Osteoblast (primary cell): ENCODE measurements around the gene ZNF740. TPM values are rescaled to one million over a fixed set of nuclear protein-coding genes. Genes with fewer than 3 reads are reported as not detected.

Experiments
- DNase-seq: peaks from one replicate; pipeline ENCODE4 v3.0.0; 2011; ENCODE audit warnings: low spot score, mixed read lengths; ENCODE audit not compliant: insufficient read length; ENCODE audit errors: missing footprints
- H2AFZ ChIP-seq: 2 replicates; pipeline ENCODE4 v1.6.0; 2011; ENCODE audit warnings: mild to moderate bottlenecking, low read length
- H3K27ac ChIP-seq: 2 replicates; pipeline ENCODE4 v1.5.1; 2011; ENCODE audit warnings: mild to moderate bottlenecking, low read depth, low read length, moderate library complexity
- H3K27me3 ChIP-seq: 2 replicates; pipeline ENCODE4 v1.6.0; 2012; ENCODE audit warnings: mild to moderate bottlenecking, control low read depth, inconsistent platforms, low read length, moderate library complexity; ENCODE audit not compliant: insufficient read depth
- H3K36me3 ChIP-seq: 2 replicates; pipeline ENCODE4 v1.5.1; 2011; ENCODE audit warnings: mild to moderate bottlenecking, low read length, control low read depth, moderate library complexity; ENCODE audit not compliant: insufficient read depth
- H3K4me1 ChIP-seq: 2 replicates; pipeline ENCODE4 v1.5.1; 2011; ENCODE audit warnings: mild to moderate bottlenecking, low read length, control low read depth, moderate library complexity; ENCODE audit not compliant: insufficient read depth
- H3K4me2 ChIP-seq: 2 replicates; pipeline ENCODE4 v1.6.0; 2011; ENCODE audit warnings: mild to moderate bottlenecking, low read length; ENCODE audit not compliant: insufficient read depth
- H3K4me3 ChIP-seq: fragments of 200-600 bp; sonication (generic); 3 replicates; pipeline ENCODE4 v1.5.1; 2012; ENCODE audit warnings: mild to moderate bottlenecking, low read length, inconsistent platforms; ENCODE audit not compliant: insufficient read depth
- H3K79me2 ChIP-seq: 2 replicates; pipeline ENCODE4 v1.6.0; 2012; ENCODE audit warnings: mild to moderate bottlenecking, low read length, control low read depth, inconsistent platforms; ENCODE audit not compliant: insufficient read depth
- H3K9me3 ChIP-seq: 2 replicates; pipeline ENCODE4 v1.5.1; 2011; ENCODE audit warnings: low read depth, low read length, control low read depth
- H4K20me1 ChIP-seq: 2 replicates; pipeline ENCODE4 v1.6.0; 2012; ENCODE audit warnings: mild to moderate bottlenecking, low read length, control low read depth; ENCODE audit not compliant: insufficient read depth
- total RNA-seq: library from RNA; depleted of rRNA; stranded (reverse); fragments of >200 nt; gene quantifications from 2 replicates; pipeline ENCODE4 v1.2.3, GENCODE V29; 2012
- TF ChIP-seq, protein P1 (sequence below): IDR thresholded peaks from 2 replicates; pipeline ENCODE4 v1.5.1; 2011; ENCODE audit warnings: mild to moderate bottlenecking, low read depth, low read length, moderate library complexity; ENCODE audit errors: extremely low read depth

Gene ZNF740
- total RNA-seq, 1 donor: 19.5 TPM

DNA sequence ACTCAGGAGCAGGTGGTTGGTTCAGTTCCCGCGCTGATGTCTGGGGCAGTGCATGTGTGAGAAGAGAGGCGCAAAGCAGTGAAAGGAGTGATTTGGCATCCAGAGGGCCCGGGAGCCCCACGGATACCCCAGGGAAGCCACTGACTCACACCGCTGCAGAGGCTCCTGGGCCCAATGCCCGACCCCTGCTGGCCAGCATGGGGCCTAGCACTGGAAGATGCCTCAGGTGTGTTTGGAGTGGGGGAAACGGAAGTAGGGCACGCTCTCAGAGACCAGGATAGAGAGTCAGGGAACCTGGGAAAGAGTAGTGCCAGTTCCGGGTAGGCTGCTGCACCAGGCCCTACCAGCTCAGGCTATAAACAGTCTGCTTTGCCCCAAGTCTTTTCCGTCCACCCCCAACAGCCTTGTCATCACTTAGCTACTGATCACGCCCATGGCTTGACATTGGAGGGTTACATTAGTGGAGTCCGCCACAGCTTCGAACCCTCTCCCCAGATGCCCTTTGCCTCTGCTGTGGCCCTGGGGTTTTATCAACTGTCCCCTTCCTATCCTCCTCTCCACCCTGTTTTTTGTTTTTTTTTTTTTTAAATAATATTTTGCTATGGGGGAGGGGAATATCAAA, 9.7 kb downstream of the ZNF740 start:
- Histone ChIP-seq H3K4me2 (no peak overlapping the region), H2AFZ (no peak overlapping the region), H4K20me1 (peaks cover 10% of the 10 kb centered on the region), H3K27me3 (no peaks in the 10 kb centered on the region), H3K4me3 (no peak overlapping the region), H3K4me1 (peaks cover 6% of the 10 kb centered on the region), H3K36me3 (peaks cover 46% of the 10 kb centered on the region), H3K9me3 (no peaks in the 10 kb centered on the region), H3K79me2 (peaks cover 4% of the 10 kb centered on the region), H3K27ac (no peak overlapping the region)
- TF ChIP-seq, protein P1, sequence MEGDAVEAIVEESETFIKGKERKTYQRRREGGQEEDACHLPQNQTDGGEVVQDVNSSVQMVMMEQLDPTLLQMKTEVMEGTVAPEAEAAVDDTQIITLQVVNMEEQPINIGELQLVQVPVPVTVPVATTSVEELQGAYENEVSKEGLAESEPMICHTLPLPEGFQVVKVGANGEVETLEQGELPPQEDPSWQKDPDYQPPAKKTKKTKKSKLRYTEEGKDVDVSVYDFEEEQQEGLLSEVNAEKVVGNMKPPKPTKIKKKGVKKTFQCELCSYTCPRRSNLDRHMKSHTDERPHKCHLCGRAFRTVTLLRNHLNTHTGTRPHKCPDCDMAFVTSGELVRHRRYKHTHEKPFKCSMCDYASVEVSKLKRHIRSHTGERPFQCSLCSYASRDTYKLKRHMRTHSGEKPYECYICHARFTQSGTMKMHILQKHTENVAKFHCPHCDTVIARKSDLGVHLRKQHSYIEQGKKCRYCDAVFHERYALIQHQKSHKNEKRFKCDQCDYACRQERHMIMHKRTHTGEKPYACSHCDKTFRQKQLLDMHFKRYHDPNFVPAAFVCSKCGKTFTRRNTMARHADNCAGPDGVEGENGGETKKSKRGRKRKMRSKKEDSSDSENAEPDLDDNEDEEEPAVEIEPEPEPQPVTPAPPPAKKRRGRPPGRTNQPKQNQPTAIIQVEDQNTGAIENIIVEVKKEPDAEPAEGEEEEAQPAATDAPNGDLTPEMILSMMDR: peak; percentile 86
- peak; percentile 98 for DNase-seq

DNA sequence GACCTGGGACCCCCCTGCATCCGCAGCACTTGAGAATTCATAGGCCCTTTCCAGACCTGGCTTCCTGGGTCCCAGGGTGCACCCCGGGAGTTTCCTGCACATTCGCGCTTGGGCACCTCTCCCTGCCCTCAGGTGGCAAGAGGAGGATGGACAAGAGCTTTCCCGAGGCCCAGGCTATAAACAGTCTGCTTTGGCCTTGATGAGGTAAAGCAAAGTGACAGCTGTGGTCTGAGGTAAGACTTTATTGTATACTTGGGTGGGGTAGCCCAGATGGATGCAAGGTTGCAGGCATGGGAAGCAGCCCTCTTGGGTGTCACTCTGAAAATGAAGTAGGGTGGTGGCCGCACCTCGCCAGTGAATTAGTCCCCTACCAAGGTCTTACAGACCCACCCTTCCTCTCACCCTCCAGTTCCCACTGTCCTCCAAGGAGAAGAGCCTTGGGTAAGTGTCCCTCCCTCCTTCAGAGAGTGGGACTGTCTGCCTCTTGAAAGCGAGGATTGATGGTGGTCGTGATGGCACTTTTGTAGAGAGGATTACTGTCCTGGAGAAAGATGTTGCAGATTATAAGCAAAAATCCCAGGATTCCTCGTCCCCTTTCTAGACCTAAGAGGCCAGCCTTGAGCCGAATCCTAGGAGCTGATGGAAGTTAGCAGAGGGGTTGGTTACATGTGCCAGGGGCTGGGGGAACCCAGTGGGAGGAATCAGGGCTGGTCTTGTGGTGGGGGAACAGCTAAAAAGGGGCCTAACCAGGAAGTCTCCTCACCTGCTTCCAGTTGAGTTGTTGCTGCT, 10.8 kb downstream of the ZNF740 start:
- Histone ChIP-seq H3K79me2 (no peaks in the 10 kb centered on the region), H3K4me2 (no peak overlapping the region), H3K4me3 (no peak overlapping the region), H2AFZ (no peak overlapping the region), H4K20me1 (peaks cover 4% of the 10 kb centered on the region), H3K27ac (no peak overlapping the region), H3K4me1 (peaks cover 9% of the 10 kb centered on the region), H3K27me3 (no peaks in the 10 kb centered on the region), H3K36me3 (peaks cover 35% of the 10 kb centered on the region), H3K9me3 (no peaks in the 10 kb centered on the region)
- TF ChIP-seq, protein P1: no peak
- DNase-seq: peak; percentile 84

DNA sequence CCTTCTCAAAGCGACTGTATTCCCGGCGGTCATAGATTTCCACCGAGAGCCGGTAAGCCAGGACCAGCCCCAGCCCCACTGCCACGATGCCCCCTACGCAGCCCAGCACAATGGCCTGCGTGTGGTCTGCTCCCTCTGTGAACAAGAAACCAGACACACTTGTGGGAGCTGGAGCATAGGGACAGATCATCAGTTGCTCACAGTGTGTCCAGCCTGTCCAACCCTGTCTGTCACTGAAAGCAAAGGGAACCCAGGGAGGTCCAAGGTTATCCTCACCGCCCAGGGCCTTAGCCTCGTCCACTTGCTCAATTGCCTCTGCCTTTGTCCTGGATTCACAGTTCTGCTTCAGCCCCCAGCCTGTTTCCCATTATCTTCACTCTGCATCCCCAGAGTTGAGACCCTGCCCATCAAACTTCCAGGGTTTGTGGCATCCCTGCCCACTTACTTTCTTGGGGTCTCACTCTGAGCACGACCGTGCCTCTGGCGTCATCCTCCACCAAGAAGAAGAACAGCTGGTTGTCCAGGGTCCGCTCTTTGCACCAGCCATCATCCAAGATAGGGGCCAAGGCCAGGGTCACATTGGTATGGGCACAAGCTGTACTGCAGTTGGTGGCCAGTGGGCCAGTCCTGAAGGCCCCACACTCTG, 11.5 kb downstream of the ZNF740 start:
- no peak overlapping the region for H3K27ac ChIP-seq
- peaks cover 4% of the 10 kb centered on the region for H4K20me1 ChIP-seq
- TF ChIP-seq, protein P1: no peak
- H2AFZ ChIP-seq: no peak overlapping the region
- no peaks in the 10 kb centered on the region for H3K79me2 ChIP-seq
- peaks cover 28% of the 10 kb centered on the region for H3K36me3 ChIP-seq
- H3K4me1 ChIP-seq: peaks cover 12% of the 10 kb centered on the region
- H3K27me3 ChIP-seq: no peaks in the 10 kb centered on the region
- no peak overlapping the region for H3K4me2 ChIP-seq
- no peak overlapping the region for H3K4me3 ChIP-seq
- no peaks in the 10 kb centered on the region for H3K9me3 ChIP-seq
- DNase-seq: peak; percentile 35

DNA sequence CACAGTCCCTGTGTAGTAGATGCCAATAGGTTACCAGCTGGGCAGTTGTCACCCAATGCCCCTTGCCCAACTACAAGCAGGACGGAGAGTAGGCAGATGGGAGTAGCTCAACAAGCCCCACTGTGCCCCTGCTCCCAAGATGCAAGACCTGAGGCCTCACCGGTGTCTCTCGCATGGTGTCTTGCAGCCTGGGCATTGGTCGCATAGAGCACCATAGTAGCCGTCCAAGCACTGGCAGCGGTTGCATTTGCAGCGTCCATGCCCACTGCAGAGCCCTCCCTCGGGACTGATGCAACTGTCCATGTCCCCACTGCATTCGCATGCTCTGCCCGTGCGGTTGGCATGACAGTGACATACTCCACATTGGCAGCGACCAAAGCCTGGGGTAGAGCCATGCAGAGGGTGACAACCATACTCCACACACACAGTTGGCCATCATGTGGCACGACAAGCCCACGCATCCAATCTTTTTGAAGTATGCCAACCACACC, 12.1 kb downstream of the ZNF740 start:
- Histone ChIP-seq H3K4me2 (no peak overlapping the region), H4K20me1 (peaks cover 4% of the 10 kb centered on the region), H3K79me2 (no peaks in the 10 kb centered on the region), H3K36me3 (peaks cover 22% of the 10 kb centered on the region), H3K4me3 (no peak overlapping the region), H3K9me3 (no peaks in the 10 kb centered on the region), H2AFZ (no peak overlapping the region), H3K4me1 (peaks cover 12% of the 10 kb centered on the region), H3K27me3 (no peaks in the 10 kb centered on the region), H3K27ac (no peak overlapping the region)
- DNase-seq: no peak
- TF ChIP-seq, protein P1: no peak
